Left lung (tissue), 10 donors: ENCODE data around the gene EPYC. TPM values are rescaled to one million over a fixed set of nuclear protein-coding genes. Genes with fewer than 3 reads are reported as not detected.

Experiments used
- ATAC-seq: fragments of 200-7000 bp; cut with Tn5 transposase; one replicate; pipeline ENCODE4 v1.9.1; 2020; ENCODE audit warnings: moderate library complexity
- DNase-seq, 4 donors: peaks; one replicate each; pipeline ENCODE4 v3.0.0-alpha.2; 2013 to 2020
- H3K27ac ChIP-seq, 2 donors: fragments of 200-600 bp; sonication (generic) in 1 of 2; one replicate each; pipeline versions ENCODE4 v1.5.0 to v1.8.0; 2020 to 2021
- H3K27me3 ChIP-seq, 2 donors: fragments of 200-600 bp; sonication (generic) in 1 of 2; one replicate each; pipeline versions ENCODE4 v1.5.0 to v1.8.0; 2020 to 2021
- H3K36me3 ChIP-seq, 2 donors: fragments of 200-600 bp; sonication (generic) in 1 of 2; one replicate each; pipeline versions ENCODE4 v1.5.0 to v1.8.0; 2020 to 2021
- H3K4me1 ChIP-seq, 2 donors: fragments of 200-600 bp; one replicate each; pipeline ENCODE4 v1.8.0; 2021
- H3K4me3 ChIP-seq, 2 donors: fragments of 200-600 bp; sonication (generic) in 1 of 2; one replicate each; pipeline versions ENCODE4 v1.5.0 to v1.8.0; 2020 to 2021; ENCODE audit warnings: mild to moderate bottlenecking in 1 of 2
- H3K9me3 ChIP-seq, 2 donors: fragments of 200-600 bp; sonication (generic) in 1 of 2; one replicate each; pipeline versions ENCODE4 v1.5.0 to v1.8.0; 2020 to 2021
- intact Hi-C, 2 donors: fragments of 100-400 bp; cut with DNase I; formaldehyde crosslinking; loops; one replicate each; pipeline versions ENCODE4 v1.11.2 to v1.14.2; 2022
- polyA plus RNA-seq, 6 donors: library from polyadenylated mRNA; unstranded; fragments of 120-200 nt; gene quantifications; one replicate each; pipeline ENCODE4 v1.2.1, GENCODE V29; 2013; ENCODE audit not compliant: insufficient read length in 6 of 6
- total RNA-seq, 2 donors: library from RNA; stranded (reverse); fragmentation: NEBNext Ultra II Directional; extraction: Animal tissue kit (Norgen Biotek cat#: 25700); gene quantifications; one replicate each; pipeline ENCODE4 v1.2.1, GENCODE V29; 2021
- TF ChIP-seq, protein P1 (sequence below), 2 donors: fragments of 200-600 bp; sonication (generic) in 1 of 2; IDR thresholded peaks; one replicate each; pipeline versions ENCODE4 v1.5.0 to v1.8.0; 2021; ENCODE audit warnings: antibody characterized with exemption in 2 of 2
- donor health status: DM: no; HTN: yes; CAD: no.
- donor health status: DM: no; HTN: no; CAD: no.

EPYC gene
- total and polyA plus RNA-seq, 8 donors, result 0.13 to 0.47 (median 0.15) TPM; not detected in 5

DNA sequence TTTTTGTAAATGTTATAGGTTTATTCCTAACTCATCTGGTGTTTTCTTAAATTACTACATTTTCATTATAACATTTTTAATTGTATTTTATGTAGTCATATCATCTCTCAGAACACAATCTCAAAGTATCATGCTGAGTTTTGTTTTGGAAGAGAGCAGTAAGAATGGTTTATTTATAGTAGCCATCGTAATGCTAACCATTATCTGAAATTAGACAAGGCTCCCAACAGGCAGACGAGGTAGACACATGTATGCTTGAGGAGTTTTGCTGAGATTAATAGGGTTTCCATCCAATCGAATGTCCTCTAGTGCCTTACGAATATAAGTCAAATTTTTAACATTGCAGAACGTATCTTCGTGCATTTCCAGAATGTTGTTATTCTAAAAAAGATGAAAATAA, 40.8 kb downstream of the EPYC start:
- intact Hi-C loops, result no loop called here
- no peaks in the 10 kb centered on the region for H3K27me3 ChIP-seq
- DNase-seq (no peak), ATAC-seq (no peak)
- H3K4me3 ChIP-seq, result no peak overlapping the region
- TF ChIP-seq, protein P1, sequence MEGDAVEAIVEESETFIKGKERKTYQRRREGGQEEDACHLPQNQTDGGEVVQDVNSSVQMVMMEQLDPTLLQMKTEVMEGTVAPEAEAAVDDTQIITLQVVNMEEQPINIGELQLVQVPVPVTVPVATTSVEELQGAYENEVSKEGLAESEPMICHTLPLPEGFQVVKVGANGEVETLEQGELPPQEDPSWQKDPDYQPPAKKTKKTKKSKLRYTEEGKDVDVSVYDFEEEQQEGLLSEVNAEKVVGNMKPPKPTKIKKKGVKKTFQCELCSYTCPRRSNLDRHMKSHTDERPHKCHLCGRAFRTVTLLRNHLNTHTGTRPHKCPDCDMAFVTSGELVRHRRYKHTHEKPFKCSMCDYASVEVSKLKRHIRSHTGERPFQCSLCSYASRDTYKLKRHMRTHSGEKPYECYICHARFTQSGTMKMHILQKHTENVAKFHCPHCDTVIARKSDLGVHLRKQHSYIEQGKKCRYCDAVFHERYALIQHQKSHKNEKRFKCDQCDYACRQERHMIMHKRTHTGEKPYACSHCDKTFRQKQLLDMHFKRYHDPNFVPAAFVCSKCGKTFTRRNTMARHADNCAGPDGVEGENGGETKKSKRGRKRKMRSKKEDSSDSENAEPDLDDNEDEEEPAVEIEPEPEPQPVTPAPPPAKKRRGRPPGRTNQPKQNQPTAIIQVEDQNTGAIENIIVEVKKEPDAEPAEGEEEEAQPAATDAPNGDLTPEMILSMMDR (IDR thresholded peaks at IDR 0.05), result no peak
- H3K36me3 ChIP-seq, result no peaks in the 10 kb centered on the region
- H3K9me3 ChIP-seq, result no peaks in the 10 kb centered on the region
- H3K27ac ChIP-seq, result no peak overlapping the region
- H3K4me1 ChIP-seq, result no peaks in the 10 kb centered on the region

GRCh38 chr12:90961154-90961553, 43.6 kb downstream of the EPYC start:
- intact Hi-C loops, result no loop called here
- TF ChIP-seq, protein P1 (IDR thresholded peaks at IDR 0.05), result no peak
- no peaks in the 10 kb centered on the region for H3K27me3 ChIP-seq
- H3K27ac ChIP-seq, result no peak overlapping the region
- H3K9me3 ChIP-seq, result no peaks in the 10 kb centered on the region
- no peaks in the 10 kb centered on the region for H3K36me3 ChIP-seq
- H3K4me1 ChIP-seq, result no peaks in the 10 kb centered on the region
- H3K4me3 ChIP-seq, result no peak overlapping the region
- DNase-seq (no peak), ATAC-seq (no peak)

GRCh38 chr12:90959538-90960139, 45.1 kb downstream of the EPYC start:
- Histone ChIP-seq H3K27me3 (no peaks in the 10 kb centered on the region), H3K4me3 (no peak overlapping the region), H3K36me3 (no peaks in the 10 kb centered on the region), H3K4me1 (no peaks in the 10 kb centered on the region), H3K9me3 (no peaks in the 10 kb centered on the region), H3K27ac (no peak overlapping the region)
- intact Hi-C loops, result no loop called here
- ATAC-seq (peak; percentile 90), DNase-seq (peak in 2 of 4 donors; percentile 53 to 74)
- TF ChIP-seq, protein P1 (IDR thresholded peaks at IDR 0.05), result peak; percentile 57 to 72

GRCh38 chr12:90959032-90959431, 45.7 kb downstream of the EPYC start:
- Histone ChIP-seq H3K4me1 (no peaks in the 10 kb centered on the region), H3K4me3 (no peak overlapping the region), H3K36me3 (no peaks in the 10 kb centered on the region), H3K27ac (no peak overlapping the region), H3K27me3 (no peaks in the 10 kb centered on the region), H3K9me3 (no peaks in the 10 kb centered on the region)
- DNase-seq (no peak), ATAC-seq (peak; percentile 46)
- TF ChIP-seq, protein P1 (IDR thresholded peaks at IDR 0.05), result no peak
- intact Hi-C loops, result no loop called here

DNA sequence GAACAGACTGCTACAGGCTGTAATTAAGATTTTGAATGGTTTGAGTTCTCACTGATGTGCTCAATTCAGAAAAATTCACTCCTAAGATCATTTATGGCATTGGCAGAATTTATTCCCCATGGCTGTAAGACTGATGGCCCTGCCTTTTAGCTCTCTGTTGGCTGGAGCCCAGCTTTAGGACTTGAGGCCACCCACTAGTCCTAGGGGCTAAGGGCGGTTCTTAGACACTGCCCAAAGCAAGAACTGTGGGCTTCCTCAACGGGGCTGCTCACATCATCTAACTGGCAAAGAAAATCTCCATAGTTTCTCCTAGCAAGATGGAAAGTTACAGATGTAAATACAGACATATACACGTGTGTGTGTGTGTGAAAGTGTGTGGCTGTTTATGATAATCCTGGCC, 46.4 kb downstream of the EPYC start:
- intact Hi-C loops, result no loop called here
- ATAC-seq (no peak), DNase-seq (no peak)
- H3K27ac ChIP-seq, result no peak overlapping the region
- H3K9me3 ChIP-seq, result no peaks in the 10 kb centered on the region
- H3K36me3 ChIP-seq, result no peaks in the 10 kb centered on the region
- no peaks in the 10 kb centered on the region for H3K27me3 ChIP-seq
- no peaks in the 10 kb centered on the region for H3K4me1 ChIP-seq
- TF ChIP-seq, protein P1 (IDR thresholded peaks at IDR 0.05), result no peak
- H3K4me3 ChIP-seq, result no peak overlapping the region
